Stimulated activated naive CD4-positive, alpha-beta T cell treated with Interleukin-2 at 50 U/mL for 16 hours (primary cell): ENCODE results near the gene RRP9.
A peak's percentile ranks its signal among the peaks of the same experiment; 100 is the strongest.

ENCODE experiments used
- DNase-seq: peaks from one replicate; lab custom pipeline; 2025; lab: John Stamatoyannopoulos, UW

RRP9 gene

GRCh38 chr3:51955893-51956770, 14.4 kb upstream of the RRP9 start:
- DNase-seq = no peak

DNA sequence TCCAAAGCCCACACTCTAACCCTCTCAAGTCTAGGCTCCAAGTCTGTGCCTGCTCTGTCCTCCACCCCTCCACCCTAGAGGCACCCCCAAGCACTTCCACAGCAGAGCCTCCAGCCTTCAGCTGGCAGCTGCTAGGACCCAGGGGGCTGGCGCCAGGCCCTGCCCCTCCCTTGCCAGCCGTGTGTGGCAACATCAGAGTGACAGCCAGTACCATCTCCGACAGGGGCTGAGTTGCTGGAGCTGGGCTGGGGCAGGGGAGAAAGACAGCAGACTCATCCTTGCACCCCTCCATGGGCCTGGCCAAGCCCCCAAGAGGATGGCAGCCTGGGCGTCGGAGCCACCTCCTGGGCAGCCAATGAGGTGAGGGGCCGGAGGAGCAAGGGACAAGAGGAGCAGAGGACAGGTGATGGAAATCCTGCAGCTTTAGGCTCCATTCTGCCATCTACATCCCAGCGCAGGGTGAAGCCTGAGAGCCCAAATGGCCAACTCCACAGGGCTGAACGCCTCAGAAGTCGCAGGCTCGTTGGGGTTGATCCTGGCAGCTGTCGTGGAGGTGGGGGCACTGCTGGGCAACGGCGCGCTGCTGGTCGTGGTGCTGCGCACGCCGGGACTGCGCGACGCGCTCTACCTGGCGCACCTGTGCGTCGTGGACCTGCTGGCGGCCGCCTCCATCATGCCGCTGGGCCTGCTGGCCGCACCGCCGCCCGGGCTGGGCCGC, 13.6 kb upstream of the RRP9 start, which contains the start of gene GPR62:
Gene GPR62, plus strand, starts transcription at position 207 of the 718 bp plus-strand sequence. Its CDS starts 272 bp downstream, at position 479.
- no peak for DNase-seq

- no peak for DNase-seq
These were observed 13.0 kb upstream of the RRP9 start for GRCh38 chr3:51954713-51955112.

GRCh38 chr3:51954105-51954504, 12.4 kb upstream of the RRP9 start:
- no peak for DNase-seq

DNA sequence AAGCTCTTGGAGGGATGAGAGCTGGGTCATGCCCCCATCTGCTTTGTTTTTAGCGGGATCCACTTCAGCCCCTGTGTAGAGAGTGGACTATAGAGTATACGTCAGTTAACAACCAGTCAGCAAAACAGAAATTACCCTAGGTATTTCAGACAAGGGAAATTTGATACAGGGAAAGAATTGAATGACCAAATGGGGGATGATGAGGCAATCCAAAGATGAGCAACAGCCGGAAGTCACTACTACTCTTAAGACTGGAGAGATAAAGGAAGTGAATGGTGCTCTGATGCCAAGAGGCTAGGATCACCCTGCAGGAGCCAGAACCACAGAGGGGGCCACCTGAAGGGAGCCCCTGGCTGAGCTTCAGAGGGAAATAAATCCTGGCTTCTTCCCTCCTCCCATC, 11.7 kb upstream of the RRP9 start:
- DNase-seq = no peak

GRCh38 chr3:51950899-51951298, 9.2 kb upstream of the RRP9 start:
- DNase-seq = no peak

DNA sequence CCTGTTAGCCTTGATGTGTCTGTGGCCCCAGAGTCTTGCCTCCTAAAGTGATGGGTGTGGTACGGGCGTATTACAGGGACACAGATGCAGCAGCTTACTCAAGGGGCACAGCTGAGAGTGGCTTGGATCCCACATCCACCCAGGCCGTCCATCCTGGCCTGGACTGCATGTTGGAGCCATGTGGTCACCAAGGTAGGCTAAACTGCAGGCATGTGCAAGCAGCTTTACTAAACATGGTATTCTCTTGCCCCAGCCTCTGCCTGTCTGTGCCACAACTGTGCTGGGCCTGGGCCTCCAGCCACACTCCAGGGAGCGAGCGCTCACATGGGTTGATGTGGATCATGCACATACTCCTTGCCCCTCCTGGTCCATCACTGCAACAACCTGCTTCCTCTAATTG, 7.4 kb upstream of the RRP9 start:
- DNase-seq = no peak

DNA sequence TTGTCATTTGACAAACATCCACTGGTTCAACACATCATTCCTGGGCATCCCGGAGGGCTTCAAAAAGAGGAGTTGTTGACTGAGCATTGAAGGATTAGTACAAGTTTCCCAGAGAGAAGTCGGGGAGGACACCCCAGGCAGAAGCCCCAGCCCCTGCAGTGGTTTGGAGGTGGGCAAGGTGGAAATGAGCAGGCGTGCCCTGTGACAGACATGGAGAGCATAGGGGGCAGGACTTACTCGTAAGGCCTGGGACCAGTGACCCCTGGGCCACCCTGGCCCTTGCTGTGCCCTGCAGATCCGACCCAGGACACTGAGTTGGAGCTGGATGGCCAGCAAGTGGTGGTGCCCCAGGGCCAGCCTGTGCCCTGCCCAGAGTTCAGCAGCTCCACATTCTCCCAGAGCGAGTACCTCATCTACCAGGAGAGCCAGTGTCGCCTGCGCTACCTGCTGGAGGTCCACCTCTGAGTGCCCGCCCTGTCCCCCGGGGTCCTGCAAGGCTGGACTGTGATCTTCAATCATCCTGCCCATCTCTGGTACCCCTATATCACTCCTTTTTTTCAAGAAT, 6.4 kb upstream of the RRP9 start:
- DNase-seq = no peak

DNA sequence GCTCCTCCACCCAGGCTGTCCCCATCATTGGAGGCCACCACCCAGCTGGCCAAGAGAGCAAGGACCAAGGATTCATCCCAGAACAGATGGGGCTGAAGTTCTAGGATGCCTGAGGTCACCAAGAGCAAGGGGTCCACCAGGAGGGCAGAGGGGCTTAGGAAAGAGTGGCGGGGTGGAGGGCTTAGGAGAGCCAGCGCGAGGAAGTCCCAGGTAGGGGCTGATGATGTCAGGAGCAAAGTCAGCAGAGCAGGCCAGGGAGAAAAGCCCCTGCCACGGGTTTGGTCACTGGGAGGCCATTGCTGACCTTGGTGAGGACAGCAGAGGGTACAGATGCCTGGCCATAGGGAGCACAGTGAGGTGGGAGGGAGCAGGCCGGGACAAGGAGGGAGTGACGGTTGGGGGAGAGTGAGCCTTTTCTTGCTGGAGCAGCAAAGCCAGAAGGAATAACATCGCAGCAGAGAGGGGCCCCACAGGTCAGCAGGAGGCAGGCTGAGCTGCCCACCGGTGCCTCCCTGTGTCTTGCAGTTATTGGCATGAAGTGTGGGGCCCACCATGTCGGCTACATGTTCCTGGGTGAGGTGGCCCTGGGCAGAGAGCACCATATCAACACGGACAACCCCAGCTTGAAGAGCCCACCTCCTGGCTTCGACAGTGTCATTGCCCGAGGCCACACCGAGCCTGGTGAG, 5.7 kb upstream of the RRP9 start:
- DNase-seq = no peak

GRCh38 chr3:51946796-51947195, 5.1 kb upstream of the RRP9 start:
- DNase-seq = no peak

- no peak for DNase-seq
These were observed 4.4 kb upstream of the RRP9 start for GRCh38 chr3:51945926-51946705.

DNA sequence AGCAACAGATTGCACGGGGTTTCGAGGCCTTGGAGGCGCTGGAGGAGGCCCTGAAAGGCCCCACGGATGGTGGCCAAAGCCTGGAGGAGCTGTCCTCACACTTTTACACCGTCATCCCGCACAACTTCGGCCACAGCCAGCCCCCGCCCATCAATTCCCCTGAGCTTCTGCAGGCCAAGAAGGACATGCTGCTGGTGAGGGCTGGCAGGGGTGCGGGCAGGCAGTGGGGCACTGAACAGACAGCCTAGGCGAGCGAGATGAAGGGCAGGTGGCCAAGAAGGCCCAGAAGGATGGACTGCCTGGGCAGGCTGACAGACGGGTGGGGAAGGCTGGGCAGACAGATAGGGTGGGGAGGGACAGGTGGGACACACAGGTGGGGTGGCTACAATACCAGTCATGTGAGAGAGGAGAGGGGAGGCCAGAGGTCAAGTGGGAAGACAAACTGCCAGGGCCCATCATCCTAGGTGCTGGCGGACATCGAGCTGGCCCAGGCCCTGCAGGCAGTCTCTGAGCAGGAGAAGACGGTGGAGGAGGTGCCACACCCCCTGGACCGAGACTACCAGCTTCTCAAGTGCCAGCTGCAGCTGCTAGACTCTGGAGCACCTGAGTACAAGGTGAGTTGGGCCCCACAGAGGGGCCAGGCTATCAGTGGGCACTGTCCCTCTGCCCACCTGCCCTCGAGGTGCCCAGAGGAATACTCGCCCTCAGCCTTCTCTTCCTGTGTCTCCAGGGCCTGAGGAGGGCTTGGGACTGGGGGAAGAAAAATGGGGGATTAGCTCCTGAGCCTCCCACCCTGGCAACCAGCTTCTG, 3.5 kb upstream of the RRP9 start:
- DNase-seq = no peak

GRCh38 chr3:51944451-51945021, 2.8 kb upstream of the RRP9 start:
- no peak for DNase-seq

- DNase-seq = no peak
These were observed 2.0 kb upstream of the RRP9 start for GRCh38 chr3:51943451-51944391.

DNA sequence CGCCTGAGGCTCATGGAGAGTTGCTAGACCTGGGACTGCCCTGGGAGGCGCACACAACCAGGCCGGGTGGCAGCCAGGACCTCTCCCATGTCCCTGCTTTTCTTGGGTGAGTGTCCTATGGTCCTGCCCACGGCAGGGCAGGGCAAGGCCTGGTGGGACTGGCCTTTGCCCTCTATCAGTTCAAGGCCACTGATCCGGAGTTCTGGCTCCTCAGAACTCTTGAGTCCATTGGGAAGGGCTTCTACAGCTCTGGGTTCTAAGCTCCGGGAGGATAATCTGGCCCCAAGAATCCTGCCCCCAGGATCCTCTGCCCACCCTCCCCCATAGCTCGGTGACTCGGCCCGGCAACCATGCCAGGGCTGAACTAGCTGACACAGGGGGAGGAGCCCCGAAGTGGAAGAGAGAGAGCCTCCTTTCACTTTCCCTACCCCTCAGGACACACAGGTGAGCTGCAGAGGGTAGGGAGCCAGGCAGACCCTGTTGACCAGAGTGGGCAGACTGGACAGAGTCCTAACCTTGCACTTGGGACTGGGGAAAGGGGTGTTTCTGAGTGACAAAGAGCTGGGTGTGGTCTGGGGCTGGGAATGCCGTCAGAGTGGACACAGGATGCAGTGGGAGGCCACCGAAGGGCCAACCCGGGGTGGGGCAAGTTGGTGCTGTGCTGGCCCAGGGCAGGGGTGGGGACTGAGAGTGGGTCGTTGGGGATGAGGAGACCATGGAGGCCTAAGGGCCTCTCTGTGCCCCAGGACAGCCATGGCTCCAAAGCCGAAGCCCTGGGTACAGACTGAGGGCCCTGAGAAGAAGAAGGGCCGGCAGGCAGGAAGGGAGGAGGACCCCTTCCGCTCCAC, 1.1 kb upstream of the RRP9 start:
- DNase-seq = peak; percentile 56

GRCh38 chr3:51941463-51941797, 274 bp downstream of the RRP9 start:
- no peak for DNase-seq

GRCh38 chr3:51940648-51941462, 849 bp downstream of the RRP9 start:
- no peak for DNase-seq
